SK-N-SH (cell line): ENCODE data around the gene C1QTNF4. TPM values are rescaled to one million over a fixed set of nuclear protein-coding genes. Genes with fewer than 3 reads are reported as not detected.

Experiments used
- CTCF ChIA-PET: fragments of 300-600, 350-600 bp; formaldehyde crosslinking; extraction: SDS; loops from one replicate; lab custom pipeline; 2021; lab: Yijun Ruan, JAX
- POLR2A ChIA-PET: fragments of 350-600 bp; sonication (Branson Sonifier 250); formaldehyde crosslinking; extraction: SDS; loops from one replicate; lab custom pipeline; 2020; ENCODE audit warnings: antibody characterized with exemption, inconsistent platforms; lab: Yijun Ruan, JAX
- DNase-seq: peaks from one replicate; pipeline ENCODE4 v3.0.0; 2012
- H2AFZ ChIP-seq: fragments of 200-600 bp; sonication (generic); 2 replicates; pipeline ENCODE4 v1.8.1; 2016; ENCODE audit warnings: antibody characterized with exemption, mild to moderate bottlenecking, low read depth
- H3F3A ChIP-seq: fragments of 200-600 bp; sonication (generic); replicated peaks from 2 replicates; pipeline ENCODE3; 2016; ENCODE audit warnings: antibody characterized with exemption, mild to moderate bottlenecking; ENCODE audit not compliant: insufficient read depth
- H3K27ac ChIP-seq, 2 experiments: fragments of 200-500 bp in 1 of 2; fragments of 200-600 bp in 1 of 2; sonication (Bioruptor generic) in 1 of 2; sonication (generic), shearing (Covaris generic) in 1 of 2; 2 replicates each; pipeline versions ENCODE4 v1.5.1 to v1.6.1; 2014 to 2016; ENCODE audit warnings: low read depth in 2 of 2, inconsistent platforms in 1 of 2, low read length in 1 of 2, mild to moderate bottlenecking in 1 of 2, mixed read lengths in 1 of 2
- H3K27me3 ChIP-seq: fragments of 200-600 bp; sonication (generic), shearing (Covaris generic); 2 replicates; pipeline ENCODE4 v1.6.1; 2016; ENCODE audit warnings: mixed run types; ENCODE audit not compliant: insufficient read depth
- H3K36me3 ChIP-seq, 2 experiments: fragments of 200-500 bp in 1 of 2; fragments of 200-600 bp in 1 of 2; sonication (Bioruptor generic) in 1 of 2; sonication (generic) in 1 of 2; replicated peaks in 1 of 2; 2 replicates each; pipeline versions ENCODE3 to v1.5.1; 2014 to 2016; ENCODE audit warnings: low read length in 1 of 2, mild to moderate bottlenecking in 1 of 2; ENCODE audit not compliant: insufficient read depth in 2 of 2, control insufficient read depth in 1 of 2
- H3K4me1 ChIP-seq, 2 experiments: fragments of 200-500 bp in 1 of 2; fragments of 200-600 bp in 1 of 2; sonication (Bioruptor generic) in 1 of 2; sonication (generic), shearing (Covaris generic) in 1 of 2; 2 replicates each; pipeline versions ENCODE4 v1.5.1 to v1.6.1; 2014 to 2016; ENCODE audit warnings: low read depth in 1 of 2, low read length in 1 of 2, mixed run types in 1 of 2; ENCODE audit not compliant: insufficient read depth in 2 of 2, control insufficient read depth in 1 of 2
- H3K4me2 ChIP-seq: fragments of 200-600 bp; sonication (generic), shearing (Covaris generic); 2 replicates; pipeline ENCODE4 v1.6.1; 2017; ENCODE audit warnings: mixed run types
- H3K4me3 ChIP-seq, 2 experiments: fragments of 200-500 bp in 1 of 2; fragments of 200-600 bp in 1 of 2; sonication (Bioruptor generic) in 1 of 2; sonication (generic), shearing (Covaris generic) in 1 of 2; 2 replicates each; pipeline versions ENCODE4 v1.5.1 to v1.8.1; 2014 to 2016; ENCODE audit warnings: low read depth in 2 of 2, inconsistent platforms in 1 of 2, low read length in 1 of 2, mild to moderate bottlenecking in 1 of 2, mixed read lengths in 1 of 2, moderate library complexity in 1 of 2
- H3K79me2 ChIP-seq: fragments of 200-600 bp; sonication (generic); 2 replicates; pipeline ENCODE4 v1.8.1; 2017; ENCODE audit warnings: mild to moderate bottlenecking; ENCODE audit not compliant: insufficient read depth
- H3K9ac ChIP-seq: fragments of 200-600 bp; sonication (generic); 2 replicates; pipeline ENCODE4 v1.6.1; 2017; ENCODE audit warnings: mixed run types
- H3K9me2 ChIP-seq: fragments of 200-600 bp; sonication (generic); 2 replicates; pipeline ENCODE4 v1.6.1; 2017; ENCODE audit warnings: mixed run types
- H3K9me3 ChIP-seq: fragments of 200-600 bp; sonication (generic); 2 replicates; pipeline ENCODE4 v1.6.1; 2017; ENCODE audit warnings: mixed run types, mild to moderate bottlenecking, moderate library complexity
- H4K20me1 ChIP-seq: fragments of 200-600 bp; sonication (generic); 2 replicates; pipeline ENCODE4 v1.6.1; 2017; ENCODE audit warnings: mild to moderate bottlenecking, mixed run types; ENCODE audit not compliant: insufficient read depth
- EP300 ChIP-seq, 2 experiments: IDR thresholded peaks; 2 replicates each; pipeline versions ENCODE4 v1.4.0 to v1.6.1; 2012; ENCODE audit warnings: borderline replicate concordance in 1 of 2, low read depth in 1 of 2, low read length in 1 of 2
- FOSL2 ChIP-seq: IDR thresholded peaks from 2 replicates; pipeline ENCODE4 v1.4.0; 2012; ENCODE audit warnings: low read depth, mild to moderate bottlenecking, moderate library complexity, borderline replicate concordance
- FOXJ3 ChIP-seq: sonication (generic); formaldehyde crosslinking; IDR thresholded peaks from 2 replicates; pipeline ENCODE4 v1.5.1; 2020; ENCODE audit warnings: mild to moderate bottlenecking, missing genetic modification reagents
- GATA2 ChIP-seq: sonication (generic); formaldehyde crosslinking; IDR thresholded peaks from 2 replicates; pipeline ENCODE4 v1.5.0; 2020; ENCODE audit warnings: mild to moderate bottlenecking, missing genetic modification reagents
- MXI1 ChIP-seq: IDR thresholded peaks from 2 replicates; pipeline ENCODE4 v1.6.1; 2012; ENCODE audit warnings: mild to moderate bottlenecking, low read depth, low read length, improper control_type of control experiment
- NRF1 ChIP-seq: IDR thresholded peaks from 2 replicates; pipeline ENCODE4 v1.6.1; 2012; ENCODE audit warnings: low read depth, mild to moderate bottlenecking, low read length
- POLR2AphosphoS5 ChIP-seq: IDR thresholded peaks from 2 replicates; pipeline ENCODE4 v1.6.1; 2012; ENCODE audit warnings: low read depth, low read length
- RAD21 ChIP-seq: IDR thresholded peaks from 2 replicates; pipeline ENCODE4 v1.6.1; 2012; ENCODE audit warnings: mild to moderate bottlenecking, low read length
- SIN3A ChIP-seq: IDR thresholded peaks from 2 replicates; pipeline ENCODE4 v1.6.1; 2012; ENCODE audit warnings: low read depth, mild to moderate bottlenecking, low read length, moderate library complexity, borderline replicate concordance
- SMC3 ChIP-seq: IDR thresholded peaks from 2 replicates; pipeline ENCODE4 v1.6.1; 2012; ENCODE audit warnings: low read depth, low read length, improper control_type of control experiment
- TAF1 ChIP-seq: IDR thresholded peaks from 2 replicates; pipeline ENCODE4 v1.6.1; 2012; ENCODE audit warnings: low read depth, mild to moderate bottlenecking, low read length, moderate library complexity, borderline replicate concordance
- WGBS: methylation state at CpG from one replicate; pipeline ENCODE4 v1.1.6; 2017; ENCODE audit warnings: low lambda C conversion rate; 5-methylcytosine and 5-hydroxymethylcytosine counted together
- polyA plus RNA-seq, 3 experiments: library from polyadenylated mRNA; depleted of rRNA; stranded (reverse); fragments of >200 nt; gene quantifications; 2 replicates each; pipeline ENCODE4 v1.2.3, GENCODE V29; 2012
- TF ChIP-seq, protein P1 (sequence below): IDR thresholded peaks from 2 replicates; pipeline ENCODE4 v1.4.0; 2012; ENCODE audit warnings: low read depth
- TF ChIP-seq, protein P2 (sequence below): IDR thresholded peaks from 2 replicates; pipeline ENCODE4 v1.4.0; 2012; ENCODE audit warnings: low read depth, borderline replicate concordance
- TF ChIP-seq, protein P3 (sequence below): IDR thresholded peaks from 2 replicates; pipeline ENCODE4 v1.6.1; 2012; ENCODE audit warnings: mild to moderate bottlenecking, low read depth, low read length, moderate library complexity
- TF ChIP-seq, protein P4 (sequence below): IDR thresholded peaks from 2 replicates; pipeline ENCODE4; 2012

The C1QTNF4 gene
- polyA plus RNA-seq, 1 of the 3 experiments (the other 2 are of a cell fraction), result 0.08 TPM

DNA sequence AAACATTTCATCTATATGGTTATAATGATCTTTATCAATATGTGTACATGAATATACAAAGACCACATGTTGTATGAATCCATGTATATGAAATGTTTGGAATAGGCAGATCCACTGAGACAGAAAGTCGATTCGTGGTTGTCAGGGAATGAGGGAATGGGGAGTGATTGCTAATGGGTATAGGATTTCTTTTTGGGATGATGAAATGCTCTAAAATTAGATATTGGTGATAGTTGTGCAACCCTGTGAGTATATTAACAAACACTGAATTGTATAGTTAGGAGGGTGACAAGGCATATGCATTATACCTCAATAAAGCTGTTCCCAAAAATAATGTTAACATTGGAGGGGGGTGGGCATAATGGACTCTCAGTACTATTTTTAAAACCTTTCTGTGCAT lies 33.8 kb downstream of the C1QTNF4 start:
- ChIA-PET CTCF (no interaction called here), POLR2A (no interaction called here)
- Histone ChIP-seq H2AFZ (no peak overlapping the region), H3F3A (no peaks in the 10 kb centered on the region), H3K27me3 (no peaks in the 10 kb centered on the region), H3K4me3 (no peak overlapping the region), H3K4me2 (no peak overlapping the region), H3K9ac (no peak overlapping the region), H3K9me3 (no peaks in the 10 kb centered on the region), H3K9me2 (no peaks in the 10 kb centered on the region), H3K27ac (no peak overlapping the region), H3K79me2 (peaks cover 9% of the 10 kb centered on the region; the same call in 1 of the 2 replicates), H4K20me1 (no peaks in the 10 kb centered on the region), H3K4me1 (peaks cover 0 to 3% of the 10 kb centered on the region in 2 experiments; a peak in 2 of 4 replicates), H3K36me3 (no peaks in the 10 kb centered on the region)
- 89% methylated on average over 2 of the region's 2 CpGs for WGBS
- no peak for DNase-seq
- TF ChIP-seq, protein P1, sequence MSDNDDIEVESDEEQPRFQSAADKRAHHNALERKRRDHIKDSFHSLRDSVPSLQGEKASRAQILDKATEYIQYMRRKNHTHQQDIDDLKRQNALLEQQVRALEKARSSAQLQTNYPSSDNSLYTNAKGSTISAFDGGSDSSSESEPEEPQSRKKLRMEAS, result no peak
- TF ChIP-seq MXI1 (no peak), SMC3 (no peak), EP300 (IDR thresholded peaks at IDR 0.05; ENCODE audit: borderline replicate concordance in 1 of 2, low read depth in 1 of 2, low read length in 1 of 2) (no peak), POLR2AphosphoS5 (no peak), RAD21 (no peak), SIN3A (no peak), TAF1 (no peak), GATA2 (CRISPR knock-in tag) (no peak), FOXJ3 (CRISPR knock-in tag) (no peak), FOSL2 (no peak), NRF1 (no peak)
- TF ChIP-seq, protein P2, sequence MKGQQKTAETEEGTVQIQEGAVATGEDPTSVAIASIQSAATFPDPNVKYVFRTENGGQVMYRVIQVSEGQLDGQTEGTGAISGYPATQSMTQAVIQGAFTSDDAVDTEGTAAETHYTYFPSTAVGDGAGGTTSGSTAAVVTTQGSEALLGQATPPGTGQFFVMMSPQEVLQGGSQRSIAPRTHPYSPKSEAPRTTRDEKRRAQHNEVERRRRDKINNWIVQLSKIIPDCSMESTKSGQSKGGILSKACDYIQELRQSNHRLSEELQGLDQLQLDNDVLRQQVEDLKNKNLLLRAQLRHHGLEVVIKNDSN, result no peak
- TF ChIP-seq, protein P3, sequence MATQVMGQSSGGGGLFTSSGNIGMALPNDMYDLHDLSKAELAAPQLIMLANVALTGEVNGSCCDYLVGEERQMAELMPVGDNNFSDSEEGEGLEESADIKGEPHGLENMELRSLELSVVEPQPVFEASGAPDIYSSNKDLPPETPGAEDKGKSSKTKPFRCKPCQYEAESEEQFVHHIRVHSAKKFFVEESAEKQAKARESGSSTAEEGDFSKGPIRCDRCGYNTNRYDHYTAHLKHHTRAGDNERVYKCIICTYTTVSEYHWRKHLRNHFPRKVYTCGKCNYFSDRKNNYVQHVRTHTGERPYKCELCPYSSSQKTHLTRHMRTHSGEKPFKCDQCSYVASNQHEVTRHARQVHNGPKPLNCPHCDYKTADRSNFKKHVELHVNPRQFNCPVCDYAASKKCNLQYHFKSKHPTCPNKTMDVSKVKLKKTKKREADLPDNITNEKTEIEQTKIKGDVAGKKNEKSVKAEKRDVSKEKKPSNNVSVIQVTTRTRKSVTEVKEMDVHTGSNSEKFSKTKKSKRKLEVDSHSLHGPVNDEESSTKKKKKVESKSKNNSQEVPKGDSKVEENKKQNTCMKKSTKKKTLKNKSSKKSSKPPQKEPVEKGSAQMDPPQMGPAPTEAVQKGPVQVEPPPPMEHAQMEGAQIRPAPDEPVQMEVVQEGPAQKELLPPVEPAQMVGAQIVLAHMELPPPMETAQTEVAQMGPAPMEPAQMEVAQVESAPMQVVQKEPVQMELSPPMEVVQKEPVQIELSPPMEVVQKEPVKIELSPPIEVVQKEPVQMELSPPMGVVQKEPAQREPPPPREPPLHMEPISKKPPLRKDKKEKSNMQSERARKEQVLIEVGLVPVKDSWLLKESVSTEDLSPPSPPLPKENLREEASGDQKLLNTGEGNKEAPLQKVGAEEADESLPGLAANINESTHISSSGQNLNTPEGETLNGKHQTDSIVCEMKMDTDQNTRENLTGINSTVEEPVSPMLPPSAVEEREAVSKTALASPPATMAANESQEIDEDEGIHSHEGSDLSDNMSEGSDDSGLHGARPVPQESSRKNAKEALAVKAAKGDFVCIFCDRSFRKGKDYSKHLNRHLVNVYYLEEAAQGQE, result no peak
- TF ChIP-seq, protein P4, sequence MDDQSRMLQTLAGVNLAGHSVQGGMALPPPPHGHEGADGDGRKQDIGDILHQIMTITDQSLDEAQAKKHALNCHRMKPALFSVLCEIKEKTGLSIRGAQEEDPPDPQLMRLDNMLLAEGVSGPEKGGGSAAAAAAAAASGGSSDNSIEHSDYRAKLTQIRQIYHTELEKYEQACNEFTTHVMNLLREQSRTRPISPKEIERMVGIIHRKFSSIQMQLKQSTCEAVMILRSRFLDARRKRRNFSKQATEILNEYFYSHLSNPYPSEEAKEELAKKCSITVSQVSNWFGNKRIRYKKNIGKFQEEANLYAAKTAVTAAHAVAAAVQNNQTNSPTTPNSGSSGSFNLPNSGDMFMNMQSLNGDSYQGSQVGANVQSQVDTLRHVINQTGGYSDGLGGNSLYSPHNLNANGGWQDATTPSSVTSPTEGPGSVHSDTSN, result no peak
